GM10248 (cell line): ENCODE results near the gene MON1A.
A peak's percentile ranks its signal among the peaks of the same experiment; 100 is the strongest.
"Not testable (repeated sequence)": the region's sequence is repeated elsewhere in the genome, so short reads cannot be mapped to it uniquely, and the experiment has no call there.

Experiments used
- CTCF ChIA-PET: fragments of 300-600 bp; sonication (Branson Sonifier 250); formaldehyde crosslinking; extraction: SDS; loops from one replicate; lab custom pipeline; 2021; ENCODE audit warnings: antibody characterized with exemption; lab: Yijun Ruan, JAX
- POLR2A ChIA-PET: fragments of 350-650 bp; sonication (Branson Sonifier 250); formaldehyde crosslinking; extraction: SDS; loops from one replicate; lab custom pipeline; 2020; ENCODE audit warnings: antibody characterized with exemption; lab: Yijun Ruan, JAX
- DNase-seq: peaks from one replicate; pipeline ENCODE4 v3.0.0; 2012; ENCODE audit errors: extremely low spot score
- CTCF ChIP-seq: IDR thresholded peaks from 2 replicates; pipeline ENCODE4 v1.5.1; 2012; ENCODE audit warnings: mild to moderate bottlenecking, low read depth; ENCODE audit errors: extremely low read depth, missing control alignments, control extremely low read depth

Gene MON1A

GRCh38 chr3:49910409-49911123 is 19.0 kb downstream of the MON1A start:
- ChIA-PET POLR2A (no interaction called here), CTCF (interaction anchor here (1.1 to 3.1 kb wide), 5 partner anchors 8 to 71 kb away, joined by 3 to 15 read pairs (median 5); partner anchors contain the start of gene MON1A)
- DNase-seq: no peak
- TF ChIP-seq CTCF: no peak

- ChIA-PET POLR2A (interaction anchor here (0.5 kb wide), 1 partner anchor 23 kb away, joined by 6 read pairs; no protein-coding TSS in a partner anchor), CTCF (interaction anchor here (0.8 to 3.1 kb wide), 5 partner anchors 16 to 106 kb away, joined by 3 to 15 read pairs (median 3); partner anchors contain the start of genes MON1A and RBM6)
- no peak for TF ChIP-seq CTCF
- no peak for DNase-seq
Measured at GRCh38 chr3:49908373-49909199, 21.0 kb downstream of the MON1A start.

GRCh38 chr3:49906073-49906743 is 23.4 kb downstream of the MON1A start:
- POLR2A ChIA-PET: no interaction called here
- CTCF ChIA-PET: interaction anchor here (1.2 to 2.5 kb wide), 3 partner anchors 23 to 88 kb away, joined by 3 to 11 read pairs (median 7); partner anchors contain the start of gene MON1A
- DNase-seq: peak; percentile 75
- peak; percentile 63 for TF ChIP-seq CTCF

- DNase-seq, CTCF ChIA-PET, POLR2A ChIA-PET: not testable (repeated sequence)
Measured at GRCh38 chr3:49904448-49904847, 25.2 kb downstream of the MON1A start.

GRCh38 chr3:49903451-49904424 is 25.9 kb downstream of the MON1A start, which contains the start of gene MST1R:
Gene MST1R, minus strand, starts transcription at chr3:49903873. Its CDS starts 264 bp downstream, at chr3:49903609.
- POLR2A ChIA-PET: interaction anchor here (0.6 kb wide), 1 partner anchor 38 kb away, joined by 3 read pairs; no protein-coding TSS in a partner anchor
- CTCF ChIA-PET: no interaction called here
- no peak for TF ChIP-seq CTCF
- DNase-seq: peak; percentile 92
